HepG2 (cell line): ENCODE measurements around the gene SOX13. TPM values are rescaled to one million over a fixed set of nuclear protein-coding genes. Genes with fewer than 3 reads are reported as not detected.

ENCODE experiments used
- ATAC-seq: fragments of 200-7000 bp; cut with Tn5 transposase; 3 replicates; pipeline ENCODE4 v1.9.1; 2020; ENCODE audit warnings: mild to moderate bottlenecking, moderate library complexity
- BruUV-seq: library from RNA; stranded (reverse); fragments of 400-500 nt; replicated peaks from 2 replicates; lab custom pipeline; 2021; lab: Mats Ljungman, UMichigan
- CTCF ChIA-PET: fragments of 300-600 bp; formaldehyde crosslinking; extraction: SDS; loops from one replicate; lab custom pipeline; 2021; ENCODE audit warnings: low total read pairs, inconsistent platforms, low intra/inter-chr PET ratio; lab: Yijun Ruan, JAX
- POLR2A ChIA-PET: fragments of 350-600 bp; sonication (Branson Sonifier 250); formaldehyde crosslinking; loops from one replicate; lab custom pipeline; 2020; ENCODE audit warnings: antibody characterized with exemption, inconsistent platforms; lab: Yijun Ruan, JAX
- DNase-seq: peaks from one replicate; pipeline ENCODE4 v3.0.0-alpha.2; 2015; ENCODE audit warnings: low spot score
- FAIRE-seq: peaks from 3 replicates; lab custom pipeline; 2011; peaks lifted over from hg19 to GRCh38; lab: Jason Lieb, UNC
- H2AFZ ChIP-seq: one replicate; pipeline ENCODE4 v1.6.1; 2011; ENCODE audit warnings: low read length, inconsistent platforms
- H3K27ac ChIP-seq: fragments of 300-600 bp; 3 replicates; pipeline ENCODE4 v1.8.0; 2011; ENCODE audit warnings: mixed run types, mild to moderate bottlenecking, mixed read lengths, low read length, inconsistent platforms; ENCODE audit not compliant: insufficient read depth; ENCODE audit errors: extremely low read length
- H3K27me3 ChIP-seq, 2 experiments: fragments of 200-600 bp in 1 of 2; 2 replicates in 1 of 2; 3 replicates in 1 of 2; pipeline versions ENCODE4 v1.6.0 to v1.8.0; 2011; ENCODE audit warnings: low read length in 2 of 2, mild to moderate bottlenecking in 2 of 2, moderate library complexity in 2 of 2, inconsistent platforms in 1 of 2; ENCODE audit not compliant: insufficient read depth in 2 of 2, control insufficient read depth in 1 of 2
- H3K36me3 ChIP-seq, 2 experiments: fragments of 200-600 bp in 1 of 2; replicated peaks in 1 of 2; 2 replicates in 1 of 2; 3 replicates in 1 of 2; pipeline versions ENCODE4 v1.5.1 to v1.8.0; 2011; ENCODE audit warnings: low read length in 2 of 2, inconsistent platforms in 1 of 2; ENCODE audit not compliant: insufficient read depth in 2 of 2, control insufficient read depth in 1 of 2
- H3K4me1 ChIP-seq: 2 replicates; pipeline ENCODE4 v1.5.1; 2012; ENCODE audit warnings: low read length, inconsistent platforms; ENCODE audit not compliant: insufficient read depth
- H3K4me2 ChIP-seq: 2 replicates; pipeline ENCODE4 v1.6.0; 2011; ENCODE audit warnings: low read depth, low read length, inconsistent platforms
- H3K4me3 ChIP-seq, 3 experiments: fragments of 200-600 bp in 1 of 3; sonication (generic), shearing (Covaris generic) in 1 of 3; replicated peaks in 1 of 3; 2 replicates each; pipeline ENCODE4 v1.5.1; 2011 to 2016; ENCODE audit warnings: low read length in 3 of 3, inconsistent platforms in 2 of 3, low read depth in 2 of 3, mild to moderate bottlenecking in 2 of 3, control low read depth in 1 of 3, mixed read lengths in 1 of 3; ENCODE audit not compliant: insufficient read depth in 1 of 3
- H3K79me2 ChIP-seq: one replicate; pipeline ENCODE4 v1.6.1; 2011; ENCODE audit warnings: low read length, inconsistent platforms; ENCODE audit not compliant: insufficient read depth
- H3K9ac ChIP-seq: 2 replicates; pipeline ENCODE4 v1.6.0; 2011; ENCODE audit warnings: mild to moderate bottlenecking, low read depth, low read length, inconsistent platforms; ENCODE audit not compliant: insufficient read depth
- H3K9me3 ChIP-seq: 2 replicates; pipeline ENCODE4 v1.5.1; 2012; ENCODE audit warnings: mild to moderate bottlenecking, low read length
- H4K20me1 ChIP-seq: 2 replicates; pipeline ENCODE4 v1.6.0; 2011; ENCODE audit warnings: inconsistent platforms, mild to moderate bottlenecking, low read length, moderate library complexity; ENCODE audit not compliant: insufficient read depth
- EED ChIP-seq: sonication (generic); formaldehyde crosslinking; IDR thresholded peaks from 2 replicates; pipeline ENCODE4 v1.5.0; 2020; ENCODE audit warnings: mild to moderate bottlenecking, missing genetic modification reagents
- EZH2 ChIP-seq: conservative IDR thresholded peaks from 2 replicates; pipeline ENCODE4 v1.6.1; 2012; ENCODE audit warnings: mild to moderate bottlenecking, low read depth, low read length, moderate library complexity
- HMGXB4 ChIP-seq, 2 experiments: sonication (generic) in 1 of 2; formaldehyde crosslinking in 1 of 2; IDR thresholded peaks; 2 replicates each; pipeline versions ENCODE4 v1.4.0 to v1.6.1; 2018 to 2020; ENCODE audit warnings: missing genetic modification reagents in 2 of 2, borderline replicate concordance in 1 of 2, low read depth in 1 of 2, mild to moderate bottlenecking in 1 of 2, missing biosample characterization in 1 of 2
- HNF1B ChIP-seq: sonication (generic); formaldehyde crosslinking; IDR thresholded peaks from 2 replicates; pipeline ENCODE4 v1.5.1; 2020; ENCODE audit warnings: mild to moderate bottlenecking, moderate library complexity, missing genetic modification reagents
- HOXA3 ChIP-seq: sonication (generic); formaldehyde crosslinking; IDR thresholded peaks from 2 replicates; pipeline ENCODE4 v1.5.0; 2020; ENCODE audit warnings: missing genetic modification reagents
- POLR2A ChIP-seq, 2 experiments: IDR thresholded peaks; 2 replicates each; pipeline ENCODE4 v1.6.1; 2011; ENCODE audit warnings: low read depth in 2 of 2, low read length in 2 of 2, mild to moderate bottlenecking in 1 of 2, moderate library complexity in 1 of 2; ENCODE audit not compliant: insufficient read depth in 1 of 2
- RBM22 ChIP-seq: fragments of 200-400 bp; formaldehyde crosslinking; optimal IDR thresholded peaks from 2 replicates; pipeline ENCODE3; 2017; ENCODE audit warnings: mild to moderate bottlenecking, low read length, moderate library complexity
- RNF219 ChIP-seq: sonication (generic); formaldehyde crosslinking; IDR thresholded peaks from 2 replicates; pipeline ENCODE4 v1.5.0; 2020; ENCODE audit warnings: mild to moderate bottlenecking, missing genetic modification reagents
- SRF ChIP-seq: IDR thresholded peaks from 2 replicates; pipeline ENCODE4 v1.6.1; 2011; ENCODE audit warnings: mild to moderate bottlenecking, low read depth, low read length, moderate library complexity
- ZNF292 ChIP-seq: sonication (generic); formaldehyde crosslinking; IDR thresholded peaks from 2 replicates; pipeline ENCODE4 v1.8.1; 2022; ENCODE audit warnings: mild to moderate bottlenecking, low read depth, missing genetic modification reagents, borderline replicate concordance
- ZNF513 ChIP-seq: sonication (generic); formaldehyde crosslinking; conservative IDR thresholded peaks from 2 replicates; pipeline ENCODE4 v1.5.0; 2020; ENCODE audit warnings: missing genetic modification reagents
- ZNF530 ChIP-seq: sonication (generic); formaldehyde crosslinking; IDR thresholded peaks from 2 replicates; pipeline ENCODE4 v1.5.0; 2020; ENCODE audit warnings: low read depth, mild to moderate bottlenecking, missing genetic modification reagents
- ZNF703 ChIP-seq: sonication (generic); formaldehyde crosslinking; IDR thresholded peaks from 2 replicates; pipeline ENCODE4 v1.5.1; 2020; ENCODE audit warnings: missing genetic modification reagents, mild to moderate bottlenecking, moderate library complexity, borderline replicate concordance
- ZSCAN25 ChIP-seq: sonication (generic); formaldehyde crosslinking; IDR thresholded peaks from 2 replicates; pipeline ENCODE4 v1.8.0; 2022; ENCODE audit warnings: mild to moderate bottlenecking, missing genetic modification reagents
- WGBS: methylation state at CpG from one replicate; pipeline ENCODE4 v1.1.6; 2017; ENCODE audit warnings: low lambda C conversion rate; 5-methylcytosine and 5-hydroxymethylcytosine counted together
- in situ Hi-C: cut with HindIII; loops from 2 replicates; pipeline ENCODE4 v1.10.0; 2017; ENCODE audit warnings: low pct_unique_long_range_greater_than_20kb; ENCODE audit not compliant: extremely low pct_ligation_motif_present
- intact Hi-C: fragments of 100-400 bp; cut with micrococcal nuclease; formaldehyde crosslinking; loops from one replicate; pipeline ENCODE4 v1.10.0; 2022; ENCODE audit not compliant: unreplicated experiment
- polyA plus RNA-seq, 8 experiments: library from polyadenylated mRNA; depleted of rRNA in 3 of 8; stranded (reverse) in 7 of 8; unstranded in 1 of 8; fragments of >200 nt; fragmentation: Illumina TruSeq in 4 of 8; extraction: Trizol in 4 of 8; gene quantifications; 2 replicates each; pipeline versions ENCODE4 v1.2.1 to v1.2.3, GENCODE V29; 2011 to 2016; ENCODE audit warnings: low read depth in 4 of 8, missing spikeins in 1 of 8, mixed read lengths in 1 of 8; ENCODE audit not compliant: insufficient read depth in 1 of 8
- total RNA-seq, 5 experiments: library from RNA; depleted of rRNA; stranded (reverse); fragments of >200 nt; fragmentation: Illumina TruSeq; extraction: Trizol; gene quantifications; 2 replicates each; pipeline ENCODE4 v1.2.3, GENCODE V29; 2016; ENCODE audit warnings: low read depth in 1 of 5

SOX13 gene
- total and polyA plus RNA-seq, 2 of the 13 experiments (the other 11 are each of a cell fraction or from before 2014, with no cell fraction given): 13.3 to 15.8 TPM

GRCh38 chr1:204127597-204128242, 54.8 kb downstream of the SOX13 start (continued):
- peak; percentile 90 for TF ChIP-seq SRF
- TF ChIP-seq HNF1B (CRISPR knock-in tag): 0 out of 2 replicates have a peak, but pooled peaks have one; percentile 13
- no peak for TF ChIP-seq EZH2
- TF ChIP-seq ZNF530: no peak
- peak; percentile 26; the same call in 1 of the 2 replicates for TF ChIP-seq HOXA3 (CRISPR knock-in tag)
- TF ChIP-seq ZSCAN25: peak; percentile 73; the same call in 1 of the 2 replicates
- peak; percentile 23 to 63; a peak in 1 of 4 replicates for TF ChIP-seq HMGXB4 (CRISPR knock-in tag; IDR thresholded peaks at IDR 0.05; ENCODE audit: borderline replicate concordance in 1 of 2, low read depth in 1 of 2)

- no peak for FAIRE-seq
- POLR2A ChIA-PET: interaction anchor here (0.7 to 4.8 kb wide), 9 partner anchors 16 to 270 kb away, joined by 3 to 31 read pairs (median 7); partner anchors contain the start of genes ETNK2 and SOX13
- 73% methylated on average over 4 of the region's 4 CpGs for WGBS
- TF ChIP-seq EED (CRISPR knock-in tag): no peak
- peak in 1 of 2 experiments; percentile 25; a peak in 1 of 4 replicates for TF ChIP-seq POLR2A (IDR thresholded peaks at IDR 0.05; ENCODE audit: insufficient read depth in 1 of 2, low read depth in 2 of 2, low read length in 2 of 2)
- no peak for TF ChIP-seq ZNF703
- TF ChIP-seq RBM22: peak; percentile 52
- no peak for TF ChIP-seq ZNF513 (CRISPR knock-in tag)
- no peak for TF ChIP-seq ZNF292
- no peak for TF ChIP-seq RNF219 (CRISPR knock-in tag)
These were observed 55.6 kb downstream of the SOX13 start for GRCh38 chr1:204128464-204128963.

More at GRCh38 chr1:204128464-204128963, 55.6 kb downstream of the SOX13 start:
- no peaks in the 10 kb centered on the region for H3K9me3 ChIP-seq
- H3K27ac ChIP-seq: no peak overlapping the region
- H2AFZ ChIP-seq: no peak overlapping the region
- peaks cover 34% of the 10 kb centered on the region for H3K4me1 ChIP-seq
- BruUV-seq: no TSS peak
- ATAC-seq: no peak; the same call in 2 of the 3 replicates
- DNase-seq: no peak
- H3K4me3 ChIP-seq: no peak overlapping the region
- no peaks in the 10 kb centered on the region for H4K20me1 ChIP-seq
- intact Hi-C loops (no loop called here), in situ Hi-C loops (loop anchor here (5.0 kb wide), 2 partner anchors 46 to 256 kb away; no protein-coding TSS in a partner anchor)
- no peak overlapping the region for H3K9ac ChIP-seq
- CTCF ChIA-PET: interaction anchor here (0.8 to 4.2 kb wide), 3 partner anchors 9 to 267 kb away, joined by 3 to 89 read pairs (median 40); partner anchors contain the start of gene SNRPE
- peak overlapping the region; percentile 99 for H3K4me2 ChIP-seq
- H3K36me3 ChIP-seq: peaks cover 13 to 26% of the 10 kb centered on the region in 2 experiments
- H3K27me3 ChIP-seq: no peaks in the 10 kb centered on the region
- H3K79me2 ChIP-seq: no peaks in the 10 kb centered on the region
